Measurements from ENCODE around the gene CYB561.

CYB561 gene

DNA sequence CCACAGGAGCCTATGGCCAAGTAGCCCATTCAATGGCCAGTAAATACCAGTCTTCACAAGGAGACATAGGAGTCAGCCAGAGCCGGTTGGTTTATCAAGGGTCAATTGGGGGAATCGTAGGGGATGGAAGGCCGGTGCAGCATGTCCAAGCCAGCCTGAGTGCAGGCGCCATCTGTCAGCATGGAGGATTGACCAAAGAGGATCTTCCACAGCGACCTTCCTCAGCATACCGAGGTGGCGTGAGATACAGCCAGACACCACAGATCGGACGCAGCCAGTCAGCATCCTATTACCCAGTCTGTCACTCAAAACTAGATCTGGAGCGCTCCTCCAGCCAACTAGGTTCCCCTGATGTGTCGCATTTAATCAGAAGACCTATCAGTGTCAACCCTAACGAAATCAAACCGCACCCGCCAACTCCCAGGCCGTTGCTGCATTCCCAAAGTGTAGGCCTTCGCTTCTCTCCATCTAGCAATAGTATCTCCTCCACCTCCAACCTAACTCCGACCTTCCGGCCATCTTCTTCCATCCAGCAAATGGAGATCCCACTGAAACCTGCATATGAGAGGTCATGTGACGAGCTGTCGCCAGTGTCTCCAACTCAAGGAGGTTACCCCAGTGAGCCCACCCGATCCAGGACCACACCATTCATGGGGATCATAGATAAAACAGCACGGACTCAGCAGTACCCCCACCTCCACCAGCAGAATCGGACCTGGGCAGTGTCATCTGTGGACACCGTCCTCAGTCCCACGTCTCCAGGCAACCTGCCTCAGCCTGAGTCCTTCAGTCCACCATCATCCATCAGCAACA, 25.0 kb downstream of the CYB561 start:
- DNase-seq: no peak
- TF ChIP-seq EZH2 (optimal IDR thresholded peaks at IDR 0.05; ENCODE audit: low read depth, low read length) (no peak), EZH2phosphoT487 (IDR thresholded peaks at IDR 0.05; ENCODE audit: low read length) (no peak)
- TF ChIP-seq, protein P1, sequence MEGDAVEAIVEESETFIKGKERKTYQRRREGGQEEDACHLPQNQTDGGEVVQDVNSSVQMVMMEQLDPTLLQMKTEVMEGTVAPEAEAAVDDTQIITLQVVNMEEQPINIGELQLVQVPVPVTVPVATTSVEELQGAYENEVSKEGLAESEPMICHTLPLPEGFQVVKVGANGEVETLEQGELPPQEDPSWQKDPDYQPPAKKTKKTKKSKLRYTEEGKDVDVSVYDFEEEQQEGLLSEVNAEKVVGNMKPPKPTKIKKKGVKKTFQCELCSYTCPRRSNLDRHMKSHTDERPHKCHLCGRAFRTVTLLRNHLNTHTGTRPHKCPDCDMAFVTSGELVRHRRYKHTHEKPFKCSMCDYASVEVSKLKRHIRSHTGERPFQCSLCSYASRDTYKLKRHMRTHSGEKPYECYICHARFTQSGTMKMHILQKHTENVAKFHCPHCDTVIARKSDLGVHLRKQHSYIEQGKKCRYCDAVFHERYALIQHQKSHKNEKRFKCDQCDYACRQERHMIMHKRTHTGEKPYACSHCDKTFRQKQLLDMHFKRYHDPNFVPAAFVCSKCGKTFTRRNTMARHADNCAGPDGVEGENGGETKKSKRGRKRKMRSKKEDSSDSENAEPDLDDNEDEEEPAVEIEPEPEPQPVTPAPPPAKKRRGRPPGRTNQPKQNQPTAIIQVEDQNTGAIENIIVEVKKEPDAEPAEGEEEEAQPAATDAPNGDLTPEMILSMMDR (IDR thresholded peaks at IDR 0.05; ENCODE audit: low read length): no peak
- no peak overlapping the region for H3K4me2 ChIP-seq (ENCODE audit: low read depth, low read length)

GRCh38 chr17:63419949-63420867, 25.9 kb downstream of the CYB561 start:
- TF ChIP-seq, protein P1 (IDR thresholded peaks at IDR 0.05; ENCODE audit: low read length): no peak
- TF ChIP-seq EZH2phosphoT487 (IDR thresholded peaks at IDR 0.05; ENCODE audit: low read length) (no peak), EZH2 (optimal IDR thresholded peaks at IDR 0.05; ENCODE audit: low read depth, low read length) (no peak)
- Histone ChIP-seq H3K4me3 (ENCODE audit: low read length) (no peak overlapping the region), H2AFZ (ENCODE audit: low read length) (no peak overlapping the region), H3K9ac (ENCODE audit: low read length) (no peak overlapping the region), H3K79me2 (ENCODE audit: low read length) (no peaks in the 10 kb centered on the region), H3K9me3 (replicated peaks; ENCODE audit: insufficient read depth, low read length) (no peaks in the 10 kb centered on the region), H3F3A (ENCODE audit: insufficient read depth, low read length) (no peaks in the 10 kb centered on the region), H3K4me1 (ENCODE audit: low read length) (no peaks in the 10 kb centered on the region), H3K36me3 (replicated peaks; ENCODE audit: insufficient read depth, low read length) (no peaks in the 10 kb centered on the region), H3K27me3 (replicated peaks; ENCODE audit: insufficient read depth, low read length) (no peaks in the 10 kb centered on the region), H3K9me2 (replicated peaks; ENCODE audit: insufficient read depth, low read length) (no peaks in the 10 kb centered on the region), H3K27ac (ENCODE audit: low read length) (no peak overlapping the region), H3K4me2 (ENCODE audit: low read depth, low read length) (no peak overlapping the region), H4K20me1 (ENCODE audit: insufficient read depth, low read length) (no peaks in the 10 kb centered on the region)
- no peak for DNase-seq

More for the DNA sequence above, 25.0 kb downstream of the CYB561 start:
- Histone ChIP-seq H2AFZ (ENCODE audit: low read length) (no peak overlapping the region), H3K4me1 (ENCODE audit: low read length) (no peaks in the 10 kb centered on the region), H3K9ac (ENCODE audit: low read length) (no peak overlapping the region), H3F3A (ENCODE audit: insufficient read depth, low read length) (no peaks in the 10 kb centered on the region), H3K9me3 (replicated peaks; ENCODE audit: insufficient read depth, low read length) (no peaks in the 10 kb centered on the region), H3K27me3 (replicated peaks; ENCODE audit: insufficient read depth, low read length) (no peaks in the 10 kb centered on the region), H3K9me2 (replicated peaks; ENCODE audit: insufficient read depth, low read length) (no peaks in the 10 kb centered on the region), H3K27ac (ENCODE audit: low read length) (no peak overlapping the region), H3K79me2 (ENCODE audit: low read length) (no peaks in the 10 kb centered on the region), H4K20me1 (ENCODE audit: insufficient read depth, low read length) (no peaks in the 10 kb centered on the region), H3K4me3 (ENCODE audit: low read length) (no peak overlapping the region), H3K36me3 (replicated peaks; ENCODE audit: insufficient read depth, low read length) (no peaks in the 10 kb centered on the region)

- Histone ChIP-seq H3K4me3 (ENCODE audit: low read length) (no peak overlapping the region), H3K79me2 (ENCODE audit: low read length) (no peaks in the 10 kb centered on the region), H3K9me3 (replicated peaks; ENCODE audit: insufficient read depth, low read length) (no peaks in the 10 kb centered on the region), H3K27ac (ENCODE audit: low read length) (no peak overlapping the region), H3K9me2 (replicated peaks; ENCODE audit: insufficient read depth, low read length) (no peaks in the 10 kb centered on the region), H4K20me1 (ENCODE audit: insufficient read depth, low read length) (no peaks in the 10 kb centered on the region), H3K36me3 (replicated peaks; ENCODE audit: insufficient read depth, low read length) (no peaks in the 10 kb centered on the region), H3K9ac (ENCODE audit: low read length) (no peak overlapping the region), H2AFZ (ENCODE audit: low read length) (no peak overlapping the region), H3K27me3 (replicated peaks; ENCODE audit: insufficient read depth, low read length) (no peaks in the 10 kb centered on the region), H3K4me1 (ENCODE audit: low read length) (no peaks in the 10 kb centered on the region), H3K4me2 (ENCODE audit: low read depth, low read length) (no peak overlapping the region), H3F3A (ENCODE audit: insufficient read depth, low read length) (no peaks in the 10 kb centered on the region)
- TF ChIP-seq EZH2phosphoT487 (IDR thresholded peaks at IDR 0.05; ENCODE audit: low read length) (no peak), EZH2 (optimal IDR thresholded peaks at IDR 0.05; ENCODE audit: low read depth, low read length) (no peak)
- TF ChIP-seq, protein P1 (IDR thresholded peaks at IDR 0.05; ENCODE audit: low read length): no peak
- no peak for DNase-seq
Observed at GRCh38 chr17:63419398-63419797, 26.7 kb downstream of the CYB561 start.

All from MM.1S (cell line).